ENCODE results near the gene C1orf122. TPM values are rescaled to one million over a fixed set of nuclear protein-coding genes. Genes with fewer than 3 reads are reported as not detected.

Gene C1orf122
- total and polyA plus RNA-seq, 2 of the 13 experiments (the other 11 are each of a cell fraction or from before 2014, with no cell fraction given): 18.7 to 40.6 TPM

DNA sequence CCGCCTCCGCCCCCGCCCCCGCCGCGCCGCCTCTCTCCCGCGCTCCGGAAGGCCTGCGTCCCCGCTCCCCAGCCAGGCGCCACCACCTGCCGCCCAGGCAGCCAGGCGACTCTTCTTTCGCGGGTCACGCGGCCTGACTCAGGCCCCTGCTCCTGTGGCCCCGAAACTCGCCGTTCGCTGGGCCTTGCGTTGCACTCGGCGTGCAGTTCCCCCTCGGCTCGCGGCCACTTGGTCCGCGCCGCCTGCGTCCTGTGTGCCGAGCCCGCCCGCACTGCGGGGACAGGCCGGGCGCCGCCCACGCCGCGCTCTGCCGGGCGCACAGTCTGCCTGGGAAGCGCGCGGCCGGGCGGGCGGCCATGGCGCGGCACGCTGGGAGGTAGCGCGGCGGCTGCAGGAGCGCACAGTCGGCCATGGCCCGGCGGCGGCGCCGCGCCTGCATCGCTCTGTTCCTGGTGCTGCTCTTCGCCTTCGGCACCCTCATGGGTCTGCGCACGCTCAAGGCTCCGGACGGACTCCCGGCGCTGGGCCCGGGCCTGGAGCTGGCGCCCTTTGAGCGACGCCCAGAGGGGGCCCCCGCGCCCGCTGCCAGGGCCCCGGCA, 13.7 kb upstream of the C1orf122 start, which contains the start of gene MANEAL (continued):
- TF ChIP-seq, protein P1, sequence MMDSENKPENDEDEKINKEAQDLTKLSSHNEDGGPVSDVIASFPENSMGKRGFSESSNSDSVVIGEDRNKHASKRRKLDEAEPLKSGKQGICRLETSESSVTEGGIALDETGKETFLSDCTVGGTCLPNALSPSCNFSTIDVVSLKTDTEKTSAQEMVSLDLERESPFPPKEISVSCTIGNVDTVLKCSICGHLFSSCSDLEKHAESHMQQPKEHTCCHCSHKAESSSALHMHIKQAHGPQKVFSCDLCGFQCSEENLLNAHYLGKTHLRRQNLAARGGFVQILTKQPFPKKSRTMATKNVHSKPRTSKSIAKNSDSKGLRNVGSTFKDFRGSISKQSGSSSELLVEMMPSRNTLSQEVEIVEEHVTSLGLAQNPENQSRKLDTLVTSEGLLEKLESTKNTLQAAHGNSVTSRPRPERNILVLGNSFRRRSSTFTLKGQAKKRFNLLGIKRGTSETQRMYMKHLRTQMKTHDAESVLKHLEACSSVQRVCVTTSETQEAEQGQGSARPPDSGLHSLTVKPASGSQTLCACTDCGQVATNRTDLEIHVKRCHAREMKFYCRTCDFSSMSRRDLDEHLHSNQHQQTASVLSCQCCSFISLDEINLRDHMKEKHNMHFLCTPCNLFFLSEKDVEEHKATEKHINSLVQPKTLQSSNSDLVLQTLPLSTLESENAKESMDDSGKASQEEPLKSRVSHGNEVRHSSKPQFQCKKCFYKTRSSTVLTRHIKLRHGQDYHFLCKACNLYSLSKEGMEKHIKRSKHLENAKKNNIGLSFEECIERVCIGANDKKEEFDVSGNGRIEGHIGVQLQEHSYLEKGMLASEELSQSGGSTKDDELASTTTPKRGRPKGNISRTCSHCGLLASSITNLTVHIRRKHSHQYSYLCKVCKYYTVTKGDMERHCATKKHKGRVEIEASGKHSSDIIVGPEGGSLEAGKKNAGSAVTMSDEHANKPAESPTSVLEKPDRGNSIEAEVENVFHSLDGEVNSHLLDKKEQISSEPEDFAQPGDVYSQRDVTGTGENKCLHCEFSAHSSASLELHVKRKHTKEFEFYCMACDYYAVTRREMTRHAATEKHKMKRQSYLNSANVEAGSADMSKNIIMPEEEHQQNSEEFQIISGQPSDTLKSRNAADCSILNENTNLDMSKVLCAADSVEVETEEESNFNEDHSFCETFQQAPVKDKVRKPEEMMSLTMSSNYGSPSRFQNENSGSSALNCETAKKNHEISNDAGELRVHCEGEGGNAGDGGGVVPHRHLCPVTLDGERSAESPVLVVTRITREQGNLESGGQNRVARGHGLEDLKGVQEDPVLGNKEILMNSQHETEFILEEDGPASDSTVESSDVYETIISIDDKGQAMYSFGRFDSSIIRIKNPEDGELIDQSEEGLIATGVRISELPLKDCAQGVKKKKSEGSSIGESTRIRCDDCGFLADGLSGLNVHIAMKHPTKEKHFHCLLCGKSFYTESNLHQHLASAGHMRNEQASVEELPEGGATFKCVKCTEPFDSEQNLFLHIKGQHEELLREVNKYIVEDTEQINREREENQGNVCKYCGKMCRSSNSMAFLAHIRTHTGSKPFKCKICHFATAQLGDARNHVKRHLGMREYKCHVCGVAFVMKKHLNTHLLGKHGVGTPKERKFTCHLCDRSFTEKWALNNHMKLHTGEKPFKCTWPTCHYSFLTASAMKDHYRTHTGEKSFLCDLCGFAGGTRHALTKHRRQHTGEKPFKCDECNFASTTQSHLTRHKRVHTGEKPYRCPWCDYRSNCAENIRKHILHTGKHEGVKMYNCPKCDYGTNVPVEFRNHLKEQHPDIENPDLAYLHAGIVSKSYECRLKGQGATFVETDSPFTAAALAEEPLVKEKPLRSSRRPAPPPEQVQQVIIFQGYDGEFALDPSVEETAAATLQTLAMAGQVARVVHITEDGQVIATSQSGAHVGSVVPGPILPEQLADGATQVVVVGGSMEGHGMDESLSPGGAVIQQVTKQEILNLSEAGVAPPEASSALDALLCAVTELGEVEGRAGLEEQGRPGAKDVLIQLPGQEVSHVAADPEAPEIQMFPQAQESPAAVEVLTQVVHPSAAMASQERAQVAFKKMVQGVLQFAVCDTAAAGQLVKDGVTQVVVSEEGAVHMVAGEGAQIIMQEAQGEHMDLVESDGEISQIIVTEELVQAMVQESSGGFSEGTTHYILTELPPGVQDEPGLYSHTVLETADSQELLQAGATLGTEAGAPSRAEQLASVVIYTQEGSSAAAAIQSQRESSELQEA (CRISPR knock-in tag; IDR thresholded peaks at IDR 0.05; ENCODE audit: not compliant biosample characterization): no peak
- TF ChIP-seq, protein P2, sequence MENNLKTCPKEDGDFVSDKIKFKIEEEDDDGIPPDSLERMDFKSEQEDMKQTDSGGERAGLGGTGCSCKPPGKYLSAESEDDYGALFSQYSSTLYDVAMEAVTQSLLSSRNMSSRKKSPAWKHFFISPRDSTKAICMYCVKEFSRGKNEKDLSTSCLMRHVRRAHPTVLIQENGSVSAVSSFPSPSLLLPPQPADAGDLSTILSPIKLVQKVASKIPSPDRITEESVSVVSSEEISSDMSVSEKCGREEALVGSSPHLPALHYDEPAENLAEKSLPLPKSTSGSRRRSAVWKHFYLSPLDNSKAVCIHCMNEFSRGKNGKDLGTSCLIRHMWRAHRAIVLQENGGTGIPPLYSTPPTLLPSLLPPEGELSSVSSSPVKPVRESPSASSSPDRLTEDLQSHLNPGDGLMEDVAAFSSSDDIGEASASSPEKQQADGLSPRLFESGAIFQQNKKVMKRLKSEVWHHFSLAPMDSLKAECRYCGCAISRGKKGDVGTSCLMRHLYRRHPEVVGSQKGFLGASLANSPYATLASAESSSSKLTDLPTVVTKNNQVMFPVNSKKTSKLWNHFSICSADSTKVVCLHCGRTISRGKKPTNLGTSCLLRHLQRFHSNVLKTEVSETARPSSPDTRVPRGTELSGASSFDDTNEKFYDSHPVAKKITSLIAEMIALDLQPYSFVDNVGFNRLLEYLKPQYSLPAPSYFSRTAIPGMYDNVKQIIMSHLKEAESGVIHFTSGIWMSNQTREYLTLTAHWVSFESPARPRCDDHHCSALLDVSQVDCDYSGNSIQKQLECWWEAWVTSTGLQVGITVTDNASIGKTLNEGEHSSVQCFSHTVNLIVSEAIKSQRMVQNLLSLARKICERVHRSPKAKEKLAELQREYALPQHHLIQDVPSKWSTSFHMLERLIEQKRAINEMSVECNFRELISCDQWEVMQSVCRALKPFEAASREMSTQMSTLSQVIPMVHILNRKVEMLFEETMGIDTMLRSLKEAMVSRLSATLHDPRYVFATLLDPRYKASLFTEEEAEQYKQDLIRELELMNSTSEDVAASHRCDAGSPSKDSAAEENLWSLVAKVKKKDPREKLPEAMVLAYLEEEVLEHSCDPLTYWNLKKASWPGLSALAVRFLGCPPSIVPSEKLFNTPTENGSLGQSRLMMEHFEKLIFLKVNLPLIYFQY (CRISPR knock-in tag; IDR thresholded peaks at IDR 0.05; ENCODE audit: borderline replicate concordance): no peak
- TF ChIP-seq ZNF563 (CRISPR knock-in tag; IDR thresholded peaks at IDR 0.05) (no peak; the same call in 1 of the 2 replicates), NFRKB (IDR thresholded peaks at IDR 0.05) (no peak), HDAC6 (IDR thresholded peaks at IDR 0.05; ENCODE audit: low read depth, low read length) (no peak), ZSCAN22 (CRISPR knock-in tag; IDR thresholded peaks at IDR 0.05) (no peak), TEAD2 (CRISPR knock-in tag; IDR thresholded peaks at IDR 0.05) (0 out of 2 replicates have a peak, but pooled peaks have one; percentile 38), PHF8 (CRISPR knock-in tag; IDR thresholded peaks at IDR 0.05) (peak; percentile 82), PRPF4 (IDR thresholded peaks at IDR 0.05; ENCODE audit: low read depth, low read length, poor library complexity, severe bottlenecking) (no peak), PTBP1 (IDR thresholded peaks at IDR 0.05; ENCODE audit: low read depth, low read length, poor library complexity, severe bottlenecking) (no peak), TP53 (CRISPR knock-in tag; conservative IDR thresholded peaks at IDR 0.05) (no peak), MIXL1 (CRISPR knock-in tag; IDR thresholded peaks at IDR 0.05) (no peak), SP140L (CRISPR knock-in tag; IDR thresholded peaks at IDR 0.05; ENCODE audit: borderline replicate concordance) (no peak), THAP11 (CRISPR knock-in tag; IDR thresholded peaks at IDR 0.05) (0 out of 2 replicates have a peak, but pooled peaks have one; percentile 26)
- TF ChIP-seq, protein P3, sequence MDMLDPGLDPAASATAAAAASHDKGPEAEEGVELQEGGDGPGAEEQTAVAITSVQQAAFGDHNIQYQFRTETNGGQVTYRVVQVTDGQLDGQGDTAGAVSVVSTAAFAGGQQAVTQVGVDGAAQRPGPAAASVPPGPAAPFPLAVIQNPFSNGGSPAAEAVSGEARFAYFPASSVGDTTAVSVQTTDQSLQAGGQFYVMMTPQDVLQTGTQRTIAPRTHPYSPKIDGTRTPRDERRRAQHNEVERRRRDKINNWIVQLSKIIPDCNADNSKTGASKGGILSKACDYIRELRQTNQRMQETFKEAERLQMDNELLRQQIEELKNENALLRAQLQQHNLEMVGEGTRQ (IDR thresholded peaks at IDR 0.05; ENCODE audit: low read depth, low read length): no peak
- TF ChIP-seq, protein P3 (CRISPR knock-in tag; IDR thresholded peaks at IDR 0.05; ENCODE audit: borderline replicate concordance): no peak
